Measurements from ENCODE around the gene ZBTB7C. TPM values are rescaled to one million over a fixed set of nuclear protein-coding genes. Genes with fewer than 3 reads are reported as not detected.

ZBTB7C gene
- total RNA-seq, 1 experiment from 2014 or later, result 0.18 TPM

- POLR2A ChIA-PET, result no interaction called here
- no peak overlapping the region for H3K4me3 ChIP-seq (ENCODE audit: low read depth, low read length)
- H3K36me3 Mint-ChIP-seq (ENCODE audit: insufficient read depth, unreplicated experiment), result no peaks in the 10 kb centered on the region
These were observed 381.7 kb downstream of the ZBTB7C start for GRCh38 chr18:48027401-48027963.

GRCh38 chr18:48026216-48026615 lies 383.0 kb downstream of the ZBTB7C start:
- Mint-ChIP-seq H3K4me3 (ENCODE audit: unreplicated experiment) (no peak overlapping the region), H3K27ac (ENCODE audit: unreplicated experiment) (no peak overlapping the region), H3K27me3 (ENCODE audit: insufficient read depth, unreplicated experiment) (no peaks in the 10 kb centered on the region), H3K4me1 (ENCODE audit: low read depth, unreplicated experiment) (no peaks in the 10 kb centered on the region), H3K36me3 (ENCODE audit: insufficient read depth, unreplicated experiment) (no peaks in the 10 kb centered on the region), H3K9me3 (ENCODE audit: unreplicated experiment) (no peaks in the 10 kb centered on the region)
- no peaks in the 10 kb centered on the region for H3K36me3 ChIP-seq (ENCODE audit: control insufficient read depth, insufficient read depth, low read length)
- TF ChIP-seq, protein P1, sequence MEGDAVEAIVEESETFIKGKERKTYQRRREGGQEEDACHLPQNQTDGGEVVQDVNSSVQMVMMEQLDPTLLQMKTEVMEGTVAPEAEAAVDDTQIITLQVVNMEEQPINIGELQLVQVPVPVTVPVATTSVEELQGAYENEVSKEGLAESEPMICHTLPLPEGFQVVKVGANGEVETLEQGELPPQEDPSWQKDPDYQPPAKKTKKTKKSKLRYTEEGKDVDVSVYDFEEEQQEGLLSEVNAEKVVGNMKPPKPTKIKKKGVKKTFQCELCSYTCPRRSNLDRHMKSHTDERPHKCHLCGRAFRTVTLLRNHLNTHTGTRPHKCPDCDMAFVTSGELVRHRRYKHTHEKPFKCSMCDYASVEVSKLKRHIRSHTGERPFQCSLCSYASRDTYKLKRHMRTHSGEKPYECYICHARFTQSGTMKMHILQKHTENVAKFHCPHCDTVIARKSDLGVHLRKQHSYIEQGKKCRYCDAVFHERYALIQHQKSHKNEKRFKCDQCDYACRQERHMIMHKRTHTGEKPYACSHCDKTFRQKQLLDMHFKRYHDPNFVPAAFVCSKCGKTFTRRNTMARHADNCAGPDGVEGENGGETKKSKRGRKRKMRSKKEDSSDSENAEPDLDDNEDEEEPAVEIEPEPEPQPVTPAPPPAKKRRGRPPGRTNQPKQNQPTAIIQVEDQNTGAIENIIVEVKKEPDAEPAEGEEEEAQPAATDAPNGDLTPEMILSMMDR (IDR thresholded peaks at IDR 0.05; ENCODE audit: insufficient read depth in 1 of 2, low read depth in 1 of 2, low read length in 1 of 2, severe bottlenecking in 1 of 2, unreplicated experiment in 1 of 2), result no peak
- BruUV-seq (replicated peaks), result no TSS peak
- CTCF ChIA-PET, result no interaction called here
- H3K4me3 ChIP-seq (ENCODE audit: low read depth, low read length), result no peak overlapping the region
- no peaks in the 10 kb centered on the region for H3K27me3 ChIP-seq (replicated peaks; ENCODE audit: control insufficient read depth, insufficient read depth, low read length)
- POLR2A ChIA-PET, result no interaction called here
- no peak for DNase-seq
- H3K4me1 ChIP-seq, result no peaks in the 10 kb centered on the region
- H3K9me3 ChIP-seq, result no peaks in the 10 kb centered on the region
- intact Hi-C loops (cut with micrococcal nuclease; ENCODE audit: unreplicated experiment), result no loop called here

More at GRCh38 chr18:48027401-48027963, 381.7 kb downstream of the ZBTB7C start:
- no TSS peak for BruUV-seq (replicated peaks)
- intact Hi-C loops (cut with micrococcal nuclease; ENCODE audit: unreplicated experiment), result no loop called here
- H3K27ac Mint-ChIP-seq (ENCODE audit: unreplicated experiment), result no peak overlapping the region
- CTCF ChIA-PET, result no interaction called here
- no peaks in the 10 kb centered on the region for H3K9me3 ChIP-seq
- DNase-seq, result no peak
- H3K4me1 Mint-ChIP-seq (ENCODE audit: low read depth, unreplicated experiment), result no peaks in the 10 kb centered on the region
- H3K9me3 Mint-ChIP-seq (ENCODE audit: unreplicated experiment), result no peaks in the 10 kb centered on the region
- no peaks in the 10 kb centered on the region for H3K27me3 ChIP-seq (replicated peaks; ENCODE audit: control insufficient read depth, insufficient read depth, low read length)
- H3K4me3 Mint-ChIP-seq (ENCODE audit: unreplicated experiment), result no peak overlapping the region
- H3K36me3 ChIP-seq (ENCODE audit: control insufficient read depth, insufficient read depth, low read length), result no peaks in the 10 kb centered on the region
- TF ChIP-seq, protein P1 (IDR thresholded peaks at IDR 0.05; ENCODE audit: insufficient read depth in 1 of 2, low read depth in 1 of 2, low read length in 1 of 2, severe bottlenecking in 1 of 2, unreplicated experiment in 1 of 2), result no peak
- H3K4me1 ChIP-seq, result no peaks in the 10 kb centered on the region
- no peaks in the 10 kb centered on the region for H3K27me3 Mint-ChIP-seq (ENCODE audit: insufficient read depth, unreplicated experiment)

DNA sequence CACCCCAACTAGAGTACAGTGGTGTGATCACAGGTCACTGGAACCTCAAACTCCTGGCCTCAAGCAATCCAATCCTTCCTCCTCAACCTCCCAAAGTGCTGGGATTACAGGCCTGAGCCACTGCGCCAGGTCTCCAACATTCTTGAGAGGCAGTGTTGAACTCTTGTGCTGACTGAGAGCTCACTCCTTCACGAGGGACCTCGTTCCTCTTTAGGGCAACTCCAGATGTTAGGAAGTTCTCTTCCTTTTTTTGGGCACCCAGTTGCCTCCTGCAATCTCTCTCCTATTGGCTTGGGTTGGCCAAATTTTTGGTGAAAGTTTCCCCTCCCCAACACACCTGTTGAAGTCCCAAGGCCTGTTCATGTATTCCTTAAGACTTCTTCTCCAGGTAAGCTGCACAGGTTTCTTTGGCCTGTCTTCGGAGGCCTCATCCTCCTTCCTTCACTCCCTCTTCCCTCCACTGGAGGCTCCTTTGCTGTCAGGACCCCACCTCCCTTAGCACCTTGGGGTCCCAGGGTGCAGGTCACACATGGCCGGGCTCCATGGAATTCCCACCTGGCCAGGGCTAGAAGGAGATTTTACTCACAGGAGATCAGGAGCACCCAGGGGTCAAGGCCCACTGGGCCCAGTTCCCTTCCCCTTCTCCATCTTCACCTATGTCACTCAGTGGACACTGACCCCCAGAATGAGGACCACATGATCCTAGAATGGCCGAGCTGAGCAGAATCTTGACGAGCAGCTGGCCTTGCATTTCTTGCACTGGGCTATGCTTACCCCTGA lies 384.1 kb downstream of the ZBTB7C start:
- Mint-ChIP-seq H3K27ac (ENCODE audit: unreplicated experiment) (no peak overlapping the region), H3K9me3 (ENCODE audit: unreplicated experiment) (no peaks in the 10 kb centered on the region), H3K4me3 (ENCODE audit: unreplicated experiment) (no peak overlapping the region), H3K27me3 (ENCODE audit: insufficient read depth, unreplicated experiment) (no peaks in the 10 kb centered on the region), H3K36me3 (ENCODE audit: insufficient read depth, unreplicated experiment) (no peaks in the 10 kb centered on the region), H3K4me1 (ENCODE audit: low read depth, unreplicated experiment) (no peaks in the 10 kb centered on the region)
- DNase-seq, result no peak
- no TSS peak for BruUV-seq (replicated peaks)
- Histone ChIP-seq H3K27me3 (replicated peaks; ENCODE audit: control insufficient read depth, insufficient read depth, low read length) (no peaks in the 10 kb centered on the region), H3K9me3 (no peaks in the 10 kb centered on the region), H3K36me3 (ENCODE audit: control insufficient read depth, insufficient read depth, low read length) (no peaks in the 10 kb centered on the region), H3K4me3 (ENCODE audit: low read depth, low read length) (no peak overlapping the region), H3K4me1 (no peaks in the 10 kb centered on the region)
- POLR2A ChIA-PET, result no interaction called here
- intact Hi-C loops (cut with micrococcal nuclease; ENCODE audit: unreplicated experiment), result no loop called here
- CTCF ChIA-PET, result no interaction called here
- TF ChIP-seq, protein P1 (IDR thresholded peaks at IDR 0.05; ENCODE audit: insufficient read depth in 1 of 2, low read depth in 1 of 2, low read length in 1 of 2, severe bottlenecking in 1 of 2, unreplicated experiment in 1 of 2), result no peak
